COLO668 (cell line): ENCODE measurements around the gene PSMB3.
A peak's percentile ranks its signal among the peaks of the same experiment; 100 is the strongest.
"Not testable (repeated sequence)": the region's sequence is repeated elsewhere in the genome, so short reads cannot be mapped to it uniquely, and the experiment has no call there.

Experiments
- DNase-seq: peaks from one replicate; lab custom pipeline; 2025; ENCODE audit not compliant: unreplicated experiment; lab: John Stamatoyannopoulos, UW

PSMB3 gene

DNA sequence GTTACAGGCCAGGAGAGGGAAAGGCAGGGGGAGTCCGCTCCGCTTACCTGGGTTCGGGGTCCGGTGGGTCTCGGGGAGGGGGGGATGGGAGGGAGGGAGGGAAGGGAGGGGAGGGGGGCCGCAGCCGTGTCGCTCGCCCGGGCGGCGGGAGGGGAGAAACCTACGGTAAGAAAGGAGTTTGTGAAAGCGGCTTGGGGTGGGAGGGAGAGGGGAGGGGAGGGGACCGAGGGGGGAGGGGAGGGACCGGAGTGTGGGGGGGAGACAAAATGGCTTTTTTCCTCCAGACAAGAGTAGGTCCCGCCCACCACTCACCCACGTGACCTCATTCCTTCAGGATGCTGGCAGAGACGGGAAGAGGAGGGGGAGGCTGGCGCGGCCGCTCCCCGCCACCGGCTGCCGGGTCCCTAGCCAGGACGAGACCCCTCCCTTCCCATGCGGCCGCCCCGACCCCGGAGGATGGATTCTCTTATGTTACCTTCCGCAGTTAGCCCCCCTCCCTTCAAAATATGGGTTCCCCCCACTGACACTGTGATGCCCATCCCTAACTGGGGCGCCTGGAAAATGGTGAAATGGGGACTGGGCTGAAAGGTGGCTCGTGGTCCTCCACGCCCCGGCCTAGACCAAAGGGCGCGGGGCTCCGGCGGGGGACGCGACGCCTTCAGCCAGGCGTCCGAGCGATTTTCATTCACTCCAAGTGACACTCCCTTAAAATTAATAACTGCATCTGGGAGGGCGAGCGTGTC lies 4.2 kb upstream of the PSMB3 start, which contains the start of gene PCGF2:
Gene PCGF2 (minus strand): TSS at position 188 of the 743 bp plus-strand sequence. CDS start 7,934 bp downstream, outside the sequence.
- peak; percentile 85 for DNase-seq

DNA sequence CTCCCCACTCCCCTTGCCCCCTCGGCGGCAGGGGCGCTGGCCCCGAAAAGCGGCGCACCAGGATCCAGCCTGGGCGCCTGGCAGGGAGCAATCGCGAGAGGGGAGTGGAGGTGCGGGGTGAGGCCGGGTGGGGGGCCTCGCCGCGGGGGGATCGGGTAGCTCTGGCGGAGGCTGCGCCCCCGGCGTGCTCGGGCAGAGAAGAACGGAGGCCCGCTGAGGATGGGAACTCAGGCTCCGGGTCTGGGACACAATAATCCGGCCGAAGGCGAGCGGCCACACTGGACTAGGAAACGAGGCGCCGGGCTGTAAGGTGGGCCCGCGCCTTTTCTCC lies 3.7 kb upstream of the PSMB3 start:
- DNase-seq = no peak

DNA sequence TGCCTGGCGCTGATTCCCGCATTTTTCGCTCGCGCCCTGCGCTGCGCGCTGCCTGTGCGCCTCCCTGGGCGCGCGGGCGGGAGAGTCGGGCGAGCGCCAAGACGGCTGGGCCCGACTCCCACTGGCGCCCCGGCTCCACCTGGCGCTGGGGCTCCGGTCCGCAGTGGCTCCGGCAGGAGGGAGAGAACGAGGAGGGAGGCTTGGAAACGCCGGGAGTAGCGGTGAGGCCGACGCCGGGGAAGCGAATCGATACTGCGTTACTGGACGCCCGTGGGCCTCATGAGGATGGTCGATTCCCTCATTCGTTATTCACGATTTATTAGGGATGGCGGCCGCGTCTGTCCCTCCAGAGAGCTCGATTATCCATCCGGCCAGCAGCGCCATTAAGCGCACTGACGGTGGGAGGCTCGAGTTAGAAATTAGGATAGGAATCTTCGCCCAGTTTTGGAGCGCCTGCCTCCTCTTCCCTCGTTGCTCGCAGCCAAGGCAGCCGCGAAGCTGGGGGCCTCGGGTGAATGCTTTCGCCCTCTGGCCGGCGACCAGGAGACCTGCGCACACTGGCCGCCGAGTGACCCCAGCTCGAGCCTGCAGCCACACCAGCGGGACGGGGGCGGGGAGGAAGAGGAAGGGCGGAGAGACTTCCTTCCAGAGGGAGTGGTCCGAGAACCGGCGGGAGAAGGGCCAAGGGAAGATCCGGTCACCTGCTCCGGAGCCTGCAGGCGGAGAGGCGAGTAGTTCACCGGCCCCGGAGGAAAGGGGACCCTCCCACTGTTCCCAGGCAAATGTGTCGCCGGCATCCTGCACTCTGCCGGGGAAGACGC lies 3.1 kb upstream of the PSMB3 start:
- DNase-seq = peak; percentile 73

DNA sequence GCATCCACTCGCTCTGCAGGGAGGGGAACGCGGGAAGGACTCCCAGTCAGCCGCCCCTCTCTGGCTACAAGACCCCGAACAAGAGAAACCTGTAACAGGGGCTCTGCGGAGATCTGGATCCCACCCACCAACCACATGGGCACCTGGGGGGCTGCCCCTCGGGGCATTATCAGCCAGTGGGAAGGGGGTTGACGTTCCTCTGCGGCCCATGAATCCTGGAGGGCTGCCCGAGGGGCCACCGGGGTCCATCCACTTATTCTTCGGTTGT lies 2.6 kb upstream of the PSMB3 start:
- no peak for DNase-seq

DNA sequence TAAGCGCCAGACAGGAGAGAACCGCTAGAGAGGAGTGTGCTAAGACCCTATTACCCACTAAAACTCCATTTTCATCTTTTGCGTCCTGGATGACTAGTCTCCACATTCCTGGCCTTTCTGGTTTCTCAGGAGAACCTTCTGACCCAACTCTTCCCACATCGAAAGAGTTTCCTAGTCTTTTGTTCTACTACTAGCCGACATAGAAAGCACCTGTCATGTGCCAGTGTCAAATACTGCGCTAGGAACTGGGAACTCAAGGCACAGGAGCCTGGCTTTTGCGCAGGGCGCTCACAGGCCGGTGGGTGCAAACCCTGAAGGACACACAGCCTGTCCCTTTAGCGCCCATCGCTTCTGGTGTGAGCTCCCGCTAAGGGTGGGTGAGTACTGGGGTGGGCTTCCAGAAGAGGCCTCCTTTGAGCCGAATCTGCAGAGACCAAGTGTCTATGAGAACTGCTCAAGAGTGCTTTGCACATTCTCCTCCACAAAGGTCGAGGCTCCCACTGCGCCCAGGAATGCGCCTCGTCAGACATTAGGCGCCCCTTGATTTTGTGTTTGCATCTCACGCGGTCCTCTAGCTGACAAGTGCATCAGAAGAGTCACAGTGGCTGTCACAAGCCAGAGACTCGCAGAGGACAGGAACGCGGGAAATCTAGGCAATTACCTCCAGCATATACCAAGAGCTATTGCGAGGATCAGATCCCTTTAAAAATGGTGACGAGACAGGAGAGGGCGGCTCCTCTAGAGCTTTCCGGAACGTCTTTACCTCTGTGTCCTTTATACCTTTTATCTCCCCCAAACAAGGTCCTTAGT lies 2.0 kb upstream of the PSMB3 start:
- DNase-seq = peak; percentile 20

DNA sequence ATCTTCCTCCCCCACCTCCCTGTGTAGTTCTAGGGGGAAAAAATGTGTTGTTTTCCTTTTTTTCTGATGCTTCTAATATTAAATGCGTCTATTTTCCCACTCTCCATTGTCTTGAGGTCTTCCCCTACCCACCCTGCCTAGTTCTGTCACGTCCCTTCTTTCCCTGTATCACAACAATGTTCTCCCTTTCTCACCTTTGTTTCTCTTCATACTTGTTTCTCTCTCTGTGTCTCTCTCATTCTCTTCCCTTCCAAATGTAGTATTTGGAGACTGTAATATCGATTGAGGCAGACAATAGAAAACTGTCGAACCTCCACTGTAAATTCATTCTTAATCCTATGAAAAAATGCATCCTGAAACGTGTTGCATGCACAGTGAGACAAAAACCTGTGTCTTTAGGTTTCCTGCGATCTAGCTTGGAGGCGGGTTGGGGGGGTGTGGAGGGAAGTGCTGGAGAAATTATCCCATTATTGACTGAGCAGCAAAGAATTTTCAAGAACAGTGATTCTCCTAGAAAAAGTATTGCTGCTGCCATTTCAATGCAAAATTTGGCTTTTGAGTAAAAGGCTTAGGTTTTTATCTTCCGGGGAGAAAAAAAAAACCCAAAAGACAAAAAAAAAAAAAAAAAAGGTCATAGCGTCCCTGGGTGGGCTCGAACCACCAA lies 1.3 kb upstream of the PSMB3 start:
- DNase-seq = peak; percentile 22

DNA sequence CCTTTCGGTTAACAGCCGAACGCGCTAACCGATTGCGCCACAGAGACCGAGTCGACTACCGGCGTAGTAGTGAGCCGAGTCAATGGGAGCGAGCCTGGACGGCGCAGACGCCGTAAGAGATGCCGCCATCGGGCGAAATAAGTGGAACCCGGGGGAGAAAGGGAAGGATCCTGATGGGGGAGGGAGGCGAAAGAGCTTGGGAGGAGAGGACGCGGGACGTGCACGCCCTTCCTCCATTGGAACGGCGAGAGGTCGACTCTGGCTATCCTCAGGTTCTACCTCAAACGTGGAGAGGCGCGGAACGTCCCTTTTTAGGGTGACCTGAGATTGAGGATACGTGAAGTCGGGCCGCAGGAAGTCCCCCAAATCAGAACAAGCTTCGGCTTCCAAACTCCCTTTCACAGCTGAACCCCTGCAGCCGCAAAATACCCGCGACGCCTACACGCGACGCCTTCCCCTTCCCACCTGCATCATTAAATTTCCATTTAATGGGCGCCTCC lies 683 bp upstream of the PSMB3 start:
- DNase-seq = peak; percentile 62

DNA sequence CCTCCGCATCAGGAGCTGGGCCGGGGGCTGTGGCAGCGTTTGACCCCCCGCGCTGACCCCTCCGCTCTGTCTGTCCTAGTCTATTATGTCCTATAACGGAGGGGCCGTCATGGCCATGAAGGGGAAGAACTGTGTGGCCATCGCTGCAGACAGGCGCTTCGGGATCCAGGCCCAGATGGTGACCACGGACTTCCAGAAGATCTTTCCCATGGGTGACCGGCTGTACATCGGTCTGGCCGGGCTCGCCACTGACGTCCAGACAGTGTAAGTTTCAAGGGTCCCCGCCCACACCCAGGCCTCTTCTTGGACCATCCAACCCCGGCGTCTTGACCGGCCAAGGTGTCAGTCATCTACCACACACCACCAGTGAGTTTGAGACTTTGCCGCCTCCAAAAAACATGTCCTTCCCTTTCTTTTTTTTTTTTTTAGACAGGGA lies 548 bp downstream of the PSMB3 start:
- DNase-seq = no peak

DNA sequence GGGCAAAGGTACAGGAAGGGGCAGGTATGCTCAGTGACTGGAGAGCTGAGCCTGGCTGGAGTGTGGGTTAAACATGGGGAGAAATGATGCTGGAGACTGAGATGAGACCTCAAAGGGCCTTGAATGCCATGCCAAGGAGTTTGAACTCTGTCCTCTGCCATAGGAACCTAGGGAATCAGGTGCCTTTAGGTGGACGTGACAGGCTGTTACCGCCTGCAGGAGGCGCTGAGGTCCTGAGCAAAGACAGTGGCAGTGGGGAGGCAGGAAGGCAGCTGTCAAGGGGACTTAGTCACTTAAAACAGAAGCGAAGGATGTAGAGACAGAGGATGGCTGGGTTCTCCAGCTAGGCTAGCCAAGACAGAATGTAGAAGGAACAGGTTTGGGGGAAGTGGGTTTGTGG lies 9.1 kb downstream of the PSMB3 start:
- DNase-seq = peak; percentile 15

DNA sequence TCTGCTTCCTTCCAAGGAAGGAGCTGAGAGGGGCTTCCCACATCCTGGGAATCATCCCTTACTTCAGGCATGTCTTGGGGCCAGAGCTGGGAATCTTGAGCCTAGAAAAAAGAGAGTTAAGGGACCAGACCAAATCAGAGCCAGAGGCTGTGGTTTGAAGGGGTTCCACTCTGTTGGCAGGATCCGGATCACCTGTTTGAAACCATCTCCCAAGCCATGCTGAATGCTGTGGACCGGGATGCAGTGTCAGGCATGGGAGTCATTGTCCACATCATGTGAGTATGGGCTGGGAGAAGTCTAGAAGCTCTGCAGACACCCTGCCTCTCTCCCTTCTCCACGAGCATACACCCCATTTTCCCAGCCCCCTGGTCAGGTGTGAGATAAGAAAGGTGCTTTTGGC lies 9.7 kb downstream of the PSMB3 start:
- DNase-seq = no peak

DNA sequence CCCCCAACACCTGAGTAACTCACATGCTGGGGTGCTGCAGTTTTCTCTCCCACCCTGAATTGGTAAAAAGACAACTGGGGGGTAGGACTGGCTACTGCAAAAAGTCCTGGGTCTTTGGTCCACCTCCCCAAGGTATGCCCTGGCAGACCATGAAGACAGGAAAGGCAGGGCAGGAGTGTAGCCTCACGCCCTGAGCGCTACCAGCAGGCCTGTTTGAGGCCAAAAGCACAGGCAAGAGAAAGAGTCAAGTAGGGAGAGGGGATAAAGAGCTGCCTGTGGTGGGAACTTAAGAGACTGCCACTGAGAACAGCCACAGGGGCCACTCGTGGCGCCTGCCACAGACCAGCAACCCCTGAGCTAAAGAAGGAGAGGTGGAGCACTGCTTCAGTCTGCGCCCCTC lies 13.8 kb downstream of the PSMB3 start:
- DNase-seq = no peak

DNA sequence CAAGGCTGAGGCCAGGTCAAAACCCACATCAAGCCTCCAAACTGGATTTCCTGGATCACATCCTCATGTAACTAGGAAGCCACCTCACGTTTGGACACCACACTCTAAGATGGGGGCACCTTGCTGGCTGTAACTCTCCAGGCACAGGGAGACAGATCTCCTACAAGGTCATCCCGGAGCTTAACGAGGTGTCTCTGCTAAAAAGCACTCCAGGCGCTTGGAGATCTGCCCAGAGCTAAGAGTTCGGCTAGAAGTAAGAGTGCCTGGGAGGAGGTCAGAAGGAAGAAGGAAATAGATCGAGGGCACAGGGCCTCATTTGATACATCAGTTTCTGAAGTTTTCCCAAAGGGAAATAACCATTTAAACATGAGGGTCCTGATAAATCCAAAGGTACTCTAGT lies 15.9 kb downstream of the PSMB3 start:
- DNase-seq = no peak

DNA sequence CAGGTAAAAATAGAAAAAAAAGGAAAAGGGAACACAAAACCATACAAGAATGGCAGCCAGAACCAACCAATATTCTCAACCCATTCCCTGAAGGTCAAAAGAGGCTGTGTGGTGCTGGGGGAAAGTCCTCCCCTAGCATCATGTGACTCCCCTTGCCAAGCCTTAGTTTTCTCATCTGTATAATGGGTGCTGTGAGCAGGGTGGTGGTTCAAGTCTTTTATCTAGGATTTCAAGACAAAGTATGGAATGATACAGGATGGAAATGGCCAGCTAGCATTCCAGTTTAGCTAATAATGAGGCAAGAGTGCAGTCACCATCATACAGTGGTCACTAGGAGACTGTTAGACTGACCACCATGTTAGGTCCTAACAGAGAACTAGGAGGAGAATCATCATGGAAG lies 20.7 kb downstream of the PSMB3 start:
- DNase-seq = no peak

DNA sequence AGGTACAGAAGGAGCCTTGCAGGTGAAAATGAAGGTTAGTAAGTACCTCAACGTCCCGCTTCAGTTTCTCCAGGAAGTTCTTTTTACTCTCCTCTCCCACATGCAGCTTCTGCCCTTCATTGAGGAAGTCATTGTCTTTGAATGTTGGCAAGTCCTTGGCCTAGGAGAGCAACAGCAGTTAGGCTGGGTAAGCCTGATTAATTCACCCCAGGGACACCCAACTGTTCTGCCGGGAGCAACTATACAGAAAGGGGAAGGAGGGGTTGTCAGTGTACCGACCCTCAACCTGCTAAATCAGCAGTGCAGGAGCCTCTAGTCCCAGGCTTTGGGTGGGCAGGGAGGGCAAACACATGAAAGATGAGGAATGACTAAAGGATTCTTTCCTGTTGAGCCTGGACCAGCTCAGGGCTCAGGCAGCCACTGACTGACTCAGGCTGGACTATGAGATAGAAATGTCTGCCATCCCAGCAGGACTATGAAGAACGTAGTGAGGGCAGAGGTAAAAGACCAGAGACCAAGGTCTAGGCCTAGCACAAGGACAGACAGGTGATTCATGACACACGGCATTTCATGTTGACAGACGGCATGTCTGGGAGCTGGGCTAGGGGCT lies 25.2 kb downstream of the PSMB3 start:
- no peak for DNase-seq

DNA sequence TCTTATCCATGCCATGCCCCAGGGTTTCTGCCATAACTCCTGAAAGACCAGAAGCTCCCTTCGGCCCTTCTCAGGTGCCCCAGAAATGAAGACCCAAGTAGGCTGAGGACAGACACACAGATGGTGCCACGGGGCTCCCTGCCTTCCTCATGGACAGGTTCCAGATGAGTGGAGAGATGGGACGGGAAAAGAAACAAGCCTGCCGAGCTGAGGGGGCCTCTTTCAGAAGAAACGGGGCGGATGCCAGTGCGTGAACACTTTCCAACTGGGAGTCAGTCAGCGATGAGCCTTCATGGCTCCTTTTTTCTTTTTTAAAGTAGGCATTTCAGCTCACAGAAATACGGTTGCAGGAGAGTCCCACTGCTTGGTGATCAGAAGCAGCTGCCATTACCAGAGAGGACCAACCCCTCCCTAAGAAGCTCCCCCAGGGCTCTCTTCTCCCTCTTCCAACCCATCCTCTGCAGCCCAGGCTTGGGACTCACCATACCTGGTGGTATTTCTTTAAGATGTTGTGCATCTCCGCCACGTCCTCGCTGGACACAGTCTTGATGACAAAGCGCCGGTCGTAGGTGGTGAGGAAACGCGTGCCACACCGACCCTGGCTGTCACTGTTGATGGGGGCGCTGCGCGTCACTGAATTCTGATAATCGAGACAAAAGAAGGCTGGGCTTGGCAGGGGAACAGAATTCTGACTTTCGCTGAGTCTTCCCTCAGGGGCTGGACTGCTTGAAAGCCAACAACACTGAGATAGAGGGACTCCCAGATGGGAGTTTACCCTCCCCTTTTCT lies 27.6 kb downstream of the PSMB3 start:
- DNase-seq = no peak

DNA sequence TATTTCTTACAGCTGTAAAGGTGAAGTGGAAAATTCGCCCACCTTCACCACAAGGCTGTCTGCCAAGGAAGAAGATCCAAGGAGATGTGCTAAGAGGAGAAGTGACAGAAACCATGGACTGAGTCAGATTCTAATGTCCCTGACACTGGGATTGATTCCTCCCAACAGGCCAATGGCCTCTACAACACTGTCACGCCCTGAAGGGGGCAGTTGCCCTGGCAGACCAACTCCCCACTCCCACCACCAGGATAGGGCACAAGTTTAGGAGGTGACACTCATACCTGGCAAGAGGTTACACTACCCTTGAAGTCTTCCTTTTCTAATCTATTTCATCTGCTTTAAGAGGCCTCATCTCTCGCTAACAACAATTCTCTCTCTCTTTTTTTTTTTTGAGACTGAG lies 30.7 kb downstream of the PSMB3 start:
- no peak for DNase-seq

DNA sequence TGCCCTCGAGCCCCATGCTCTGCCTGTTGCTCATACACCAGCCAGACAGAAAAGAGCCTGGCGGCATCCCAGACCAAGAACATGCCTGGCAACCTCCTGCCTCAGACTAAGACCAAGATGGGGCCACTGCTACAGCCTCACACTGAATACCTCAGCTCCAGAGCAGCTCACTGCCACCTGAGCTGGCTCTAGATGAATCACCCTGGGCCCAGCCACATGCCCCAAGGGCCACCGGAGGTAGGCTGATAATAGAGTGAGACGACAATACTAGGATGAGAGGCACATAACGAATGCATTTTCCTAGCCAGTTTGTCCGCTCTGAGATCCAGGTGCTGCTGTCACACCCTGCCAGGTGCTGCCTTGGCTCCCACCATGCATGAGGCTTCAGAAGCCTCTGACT lies 33.8 kb downstream of the PSMB3 start:
- DNase-seq = no peak

DNA sequence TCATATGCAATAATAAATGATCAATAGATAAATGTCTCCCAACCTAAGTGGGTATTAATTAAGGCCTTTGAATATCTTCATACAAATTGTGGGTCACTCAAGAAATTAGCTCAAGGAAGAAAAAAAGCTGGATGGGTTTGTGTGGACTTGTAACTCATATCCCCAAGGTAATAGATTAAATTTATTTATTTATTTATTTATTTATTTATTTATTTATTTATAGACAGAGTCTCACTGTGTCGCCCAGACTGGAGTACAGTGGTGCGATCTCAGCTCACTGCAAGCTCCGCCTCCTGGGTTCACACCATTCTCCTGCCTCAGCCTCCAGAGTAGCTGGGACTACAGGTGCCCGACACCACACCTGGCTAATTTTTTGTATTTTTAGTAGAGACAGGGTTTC lies 35.5 kb downstream of the PSMB3 start:
- DNase-seq = not testable (repeated sequence)

DNA sequence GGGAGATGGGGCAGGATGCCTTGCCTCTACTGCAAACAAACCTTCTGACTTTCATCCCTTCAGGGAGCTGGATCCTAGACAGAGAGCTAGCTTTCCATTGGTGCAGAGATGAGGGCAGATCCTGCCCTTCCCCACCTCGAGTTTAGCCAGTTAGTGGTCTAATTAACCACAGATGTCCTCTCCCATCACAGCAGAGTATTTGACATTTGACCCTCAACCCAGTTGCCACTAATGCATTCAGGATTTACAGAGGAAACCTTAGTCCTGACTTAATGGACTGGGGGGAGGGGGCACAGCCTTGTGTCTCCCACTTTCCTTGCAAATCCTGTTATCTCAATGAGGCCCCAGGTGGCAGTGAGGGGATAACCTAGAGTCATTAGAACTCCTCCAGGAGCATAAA lies 36.6 kb downstream of the PSMB3 start:
- DNase-seq = no peak

DNA sequence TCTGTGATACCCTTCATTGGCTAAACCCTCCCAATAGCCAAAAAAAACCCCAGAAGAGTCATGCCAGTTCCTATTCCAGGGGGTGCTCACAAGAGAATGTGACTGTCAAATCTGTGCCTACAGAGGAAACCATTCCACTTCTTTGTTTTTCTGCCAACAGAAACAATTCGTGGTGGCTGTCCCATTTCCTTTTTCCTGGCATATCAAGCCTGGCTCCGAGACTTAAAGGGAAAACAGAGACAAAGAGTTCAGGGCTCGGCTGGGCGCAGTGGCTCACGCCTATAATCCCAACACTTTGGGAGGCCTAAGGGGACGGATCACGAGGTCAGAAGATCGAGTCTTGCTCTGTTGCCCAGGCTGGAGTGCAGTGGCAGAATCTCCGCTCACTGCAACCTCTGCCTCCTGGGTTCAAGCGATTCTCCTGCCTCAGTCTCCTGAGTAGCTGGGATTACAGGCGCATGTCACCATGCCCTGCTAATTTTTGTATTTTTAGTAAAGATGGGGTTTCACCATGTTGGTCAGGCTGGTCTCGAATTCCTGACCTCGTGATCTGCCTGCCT lies 37.7 kb downstream of the PSMB3 start:
- not testable (repeated sequence) for DNase-seq
